SK-N-SH (cell line): ENCODE measurements around the gene LETM1. TPM values are rescaled to one million over a fixed set of nuclear protein-coding genes. Genes with fewer than 3 reads are reported as not detected.

Experiments used
- CTCF ChIA-PET: fragments of 300-600, 350-600 bp; formaldehyde crosslinking; extraction: SDS; loops from one replicate; lab custom pipeline; 2021; lab: Yijun Ruan, JAX
- POLR2A ChIA-PET: fragments of 350-600 bp; sonication (Branson Sonifier 250); formaldehyde crosslinking; extraction: SDS; loops from one replicate; lab custom pipeline; 2020; ENCODE audit warnings: antibody characterized with exemption, inconsistent platforms; lab: Yijun Ruan, JAX
- DNase-seq: peaks from one replicate; pipeline ENCODE4 v3.0.0; 2012
- H2AFZ ChIP-seq: fragments of 200-600 bp; sonication (generic); 2 replicates; pipeline ENCODE4 v1.8.1; 2016; ENCODE audit warnings: antibody characterized with exemption, mild to moderate bottlenecking, low read depth
- H3F3A ChIP-seq: fragments of 200-600 bp; sonication (generic); replicated peaks from 2 replicates; pipeline ENCODE3; 2016; ENCODE audit warnings: antibody characterized with exemption, mild to moderate bottlenecking; ENCODE audit not compliant: insufficient read depth
- H3K27ac ChIP-seq, 2 experiments: fragments of 200-500 bp in 1 of 2; fragments of 200-600 bp in 1 of 2; sonication (Bioruptor generic) in 1 of 2; sonication (generic), shearing (Covaris generic) in 1 of 2; 2 replicates each; pipeline versions ENCODE4 v1.5.1 to v1.6.1; 2014 to 2016; ENCODE audit warnings: low read depth in 2 of 2, inconsistent platforms in 1 of 2, low read length in 1 of 2, mild to moderate bottlenecking in 1 of 2, mixed read lengths in 1 of 2
- H3K27me3 ChIP-seq: fragments of 200-600 bp; sonication (generic), shearing (Covaris generic); 2 replicates; pipeline ENCODE4 v1.6.1; 2016; ENCODE audit warnings: mixed run types; ENCODE audit not compliant: insufficient read depth
- H3K36me3 ChIP-seq, 2 experiments: fragments of 200-500 bp in 1 of 2; fragments of 200-600 bp in 1 of 2; sonication (Bioruptor generic) in 1 of 2; sonication (generic) in 1 of 2; replicated peaks in 1 of 2; 2 replicates each; pipeline versions ENCODE3 to v1.5.1; 2014 to 2016; ENCODE audit warnings: low read length in 1 of 2, mild to moderate bottlenecking in 1 of 2; ENCODE audit not compliant: insufficient read depth in 2 of 2, control insufficient read depth in 1 of 2
- H3K4me1 ChIP-seq, 2 experiments: fragments of 200-500 bp in 1 of 2; fragments of 200-600 bp in 1 of 2; sonication (Bioruptor generic) in 1 of 2; sonication (generic), shearing (Covaris generic) in 1 of 2; 2 replicates each; pipeline versions ENCODE4 v1.5.1 to v1.6.1; 2014 to 2016; ENCODE audit warnings: low read depth in 1 of 2, low read length in 1 of 2, mixed run types in 1 of 2; ENCODE audit not compliant: insufficient read depth in 2 of 2, control insufficient read depth in 1 of 2
- H3K4me2 ChIP-seq: fragments of 200-600 bp; sonication (generic), shearing (Covaris generic); 2 replicates; pipeline ENCODE4 v1.6.1; 2017; ENCODE audit warnings: mixed run types
- H3K4me3 ChIP-seq, 2 experiments: fragments of 200-500 bp in 1 of 2; fragments of 200-600 bp in 1 of 2; sonication (Bioruptor generic) in 1 of 2; sonication (generic), shearing (Covaris generic) in 1 of 2; 2 replicates each; pipeline versions ENCODE4 v1.5.1 to v1.8.1; 2014 to 2016; ENCODE audit warnings: low read depth in 2 of 2, inconsistent platforms in 1 of 2, low read length in 1 of 2, mild to moderate bottlenecking in 1 of 2, mixed read lengths in 1 of 2, moderate library complexity in 1 of 2
- H3K79me2 ChIP-seq: fragments of 200-600 bp; sonication (generic); 2 replicates; pipeline ENCODE4 v1.8.1; 2017; ENCODE audit warnings: mild to moderate bottlenecking; ENCODE audit not compliant: insufficient read depth
- H3K9ac ChIP-seq: fragments of 200-600 bp; sonication (generic); 2 replicates; pipeline ENCODE4 v1.6.1; 2017; ENCODE audit warnings: mixed run types
- H3K9me2 ChIP-seq: fragments of 200-600 bp; sonication (generic); 2 replicates; pipeline ENCODE4 v1.6.1; 2017; ENCODE audit warnings: mixed run types
- H3K9me3 ChIP-seq: fragments of 200-600 bp; sonication (generic); 2 replicates; pipeline ENCODE4 v1.6.1; 2017; ENCODE audit warnings: mixed run types, mild to moderate bottlenecking, moderate library complexity
- H4K20me1 ChIP-seq: fragments of 200-600 bp; sonication (generic); 2 replicates; pipeline ENCODE4 v1.6.1; 2017; ENCODE audit warnings: mild to moderate bottlenecking, mixed run types; ENCODE audit not compliant: insufficient read depth
- ELF1 ChIP-seq: IDR thresholded peaks from 2 replicates; pipeline ENCODE4 v1.4.0; 2012
- EP300 ChIP-seq, 2 experiments: IDR thresholded peaks; 2 replicates each; pipeline versions ENCODE4 v1.4.0 to v1.6.1; 2012; ENCODE audit warnings: borderline replicate concordance in 1 of 2, low read depth in 1 of 2, low read length in 1 of 2
- FOSL2 ChIP-seq: IDR thresholded peaks from 2 replicates; pipeline ENCODE4 v1.4.0; 2012; ENCODE audit warnings: low read depth, mild to moderate bottlenecking, moderate library complexity, borderline replicate concordance
- FOXM1 ChIP-seq: IDR thresholded peaks from 2 replicates; pipeline ENCODE4 v1.4.0; 2012; ENCODE audit warnings: low read depth, mild to moderate bottlenecking
- GABPA ChIP-seq: IDR thresholded peaks from 2 replicates; pipeline ENCODE4 v1.4.0; 2012; ENCODE audit warnings: low read depth, mild to moderate bottlenecking
- IRF3 ChIP-seq: fragments of 150-350 bp; IDR thresholded peaks from 2 replicates; pipeline ENCODE4 v1.6.1; 2016; ENCODE audit warnings: mild to moderate bottlenecking, low read depth, low read length
- JUND ChIP-seq: IDR thresholded peaks from 2 replicates; pipeline ENCODE4 v1.4.0; 2012
- MAX ChIP-seq: IDR thresholded peaks from 2 replicates; pipeline ENCODE4 v1.4.0; 2012; ENCODE audit warnings: low read depth
- NFIC ChIP-seq: IDR thresholded peaks from 2 replicates; pipeline ENCODE4 v1.4.0; 2012; ENCODE audit warnings: borderline replicate concordance
- NRF1 ChIP-seq: IDR thresholded peaks from 2 replicates; pipeline ENCODE4 v1.6.1; 2012; ENCODE audit warnings: low read depth, mild to moderate bottlenecking, low read length
- RAD21 ChIP-seq: IDR thresholded peaks from 2 replicates; pipeline ENCODE4 v1.6.1; 2012; ENCODE audit warnings: mild to moderate bottlenecking, low read length
- REST ChIP-seq: IDR thresholded peaks from 2 replicates; pipeline ENCODE4 v1.6.1; 2012; ENCODE audit warnings: mild to moderate bottlenecking, low read depth, low read length, moderate library complexity
- RFX5 ChIP-seq: IDR thresholded peaks from 2 replicates; pipeline ENCODE4 v1.6.1; 2012; ENCODE audit warnings: mild to moderate bottlenecking, improper control_type of control experiment, low read length
- SIN3A ChIP-seq: IDR thresholded peaks from 2 replicates; pipeline ENCODE4 v1.6.1; 2012; ENCODE audit warnings: low read depth, mild to moderate bottlenecking, low read length, moderate library complexity, borderline replicate concordance
- YY1 ChIP-seq: IDR thresholded peaks from 2 replicates; pipeline ENCODE4 v1.4.0; 2012; ENCODE audit warnings: low read depth, mild to moderate bottlenecking
- WGBS: methylation state at CpG from one replicate; pipeline ENCODE4 v1.1.6; 2017; ENCODE audit warnings: low lambda C conversion rate; 5-methylcytosine and 5-hydroxymethylcytosine counted together
- polyA plus RNA-seq, 3 experiments: library from polyadenylated mRNA; depleted of rRNA; stranded (reverse); fragments of >200 nt; gene quantifications; 2 replicates each; pipeline ENCODE4 v1.2.3, GENCODE V29; 2012

Gene LETM1
- polyA plus RNA-seq, 1 of the 3 experiments (the other 2 are of a cell fraction), result 25.8 TPM

- Histone ChIP-seq H3K9me2 (no peaks in the 10 kb centered on the region), H2AFZ (no peak overlapping the region), H3K79me2 (peaks cover 58% of the 10 kb centered on the region), H3K4me2 (no peak overlapping the region), H3K27me3 (no peaks in the 10 kb centered on the region), H3K9ac (no peak overlapping the region), H3K27ac (no peak overlapping the region), H4K20me1 (peaks cover 8% of the 10 kb centered on the region; the same call in 1 of the 2 replicates), H3K4me3 (no peak overlapping the region), H3K36me3 (peaks cover 32 to 38% of the 10 kb centered on the region in 2 experiments), H3K4me1 (no peaks in the 10 kb centered on the region), H3F3A (no peaks in the 10 kb centered on the region), H3K9me3 (no peaks in the 10 kb centered on the region)
- CTCF ChIA-PET, result interaction anchor here (0.9 kb wide), 1 partner anchor 71 kb away, joined by 3 read pairs; no protein-coding TSS in a partner anchor
- no peak for TF ChIP-seq ELF1
- TF ChIP-seq YY1, result no peak
- TF ChIP-seq FOSL2, result no peak
- no peak for TF ChIP-seq RFX5
- TF ChIP-seq MAX, result no peak
- TF ChIP-seq SIN3A, result no peak
- no peak for TF ChIP-seq FOXM1
- TF ChIP-seq RAD21, result no peak
- TF ChIP-seq NFIC, result no peak
- no peak for TF ChIP-seq IRF3
- TF ChIP-seq EP300 (IDR thresholded peaks at IDR 0.05; ENCODE audit: borderline replicate concordance in 1 of 2, low read depth in 1 of 2, low read length in 1 of 2), result no peak
- TF ChIP-seq JUND, result no peak
- TF ChIP-seq REST, result no peak
- no peak for TF ChIP-seq GABPA
- no peak for TF ChIP-seq NRF1
- POLR2A ChIA-PET, result no interaction called here
- no peak for DNase-seq
- whole genome bisulfite sequencing, result 88% methylated on average over 8 of the region's 9 CpGs
Measured at GRCh38 chr4:1841887-1842210, 14.1 kb downstream of the LETM1 start.
